CD4-positive, CD25-positive, alpha-beta regulatory T cell (primary cell): Measurements from ENCODE around the gene EZR. TPM values are rescaled to one million over a fixed set of nuclear protein-coding genes. Genes with fewer than 3 reads are reported as not detected.

ENCODE experiments used
- ATAC-seq, 2 donors: fragments of 150-1000 bp; cut with Tn5 transposase; one replicate each; pipeline ENCODE4 v1.10.0; 2021; ENCODE audit warnings: low read depth in 2 of 2, moderate number of reproducible peaks in 2 of 2, moderate library complexity in 1 of 2
- DNase-seq, 3 donors: peaks; one replicate each; pipeline versions ENCODE4 v3.0.0 to v3.0.0-alpha.2; 2012 to 2022; ENCODE audit warnings: mixed read lengths in 1 of 3
- H3K27ac ChIP-seq: one replicate; pipeline ENCODE4 v1.7.0; 2013; ENCODE audit warnings: mild to moderate bottlenecking, low read length; ENCODE audit not compliant: insufficient read depth, poor library complexity, severe bottlenecking
- H3K27me3 ChIP-seq: one replicate; pipeline ENCODE4 v1.7.0; 2013; ENCODE audit warnings: low read length; ENCODE audit not compliant: control insufficient read depth, insufficient read depth
- H3K36me3 ChIP-seq: one replicate; pipeline ENCODE4 v1.7.0; 2013; ENCODE audit warnings: mild to moderate bottlenecking, low read length, moderate library complexity; ENCODE audit not compliant: control insufficient read depth, insufficient read depth
- H3K4me1 ChIP-seq: 2 replicates; pipeline ENCODE4 v1.7.0; 2013; ENCODE audit warnings: mild to moderate bottlenecking, low read length; ENCODE audit not compliant: insufficient read depth, control insufficient read depth, poor library complexity, severe bottlenecking
- H3K4me3 ChIP-seq: one replicate; pipeline ENCODE4 v1.7.0; 2013; ENCODE audit warnings: low read depth, mild to moderate bottlenecking, low read length, moderate library complexity
- H3K9me3 ChIP-seq, 2 experiments: 1 replicate in 1 of 2; 2 replicates in 1 of 2; pipeline ENCODE4 v1.7.0; 2013; ENCODE audit warnings: low read length in 2 of 2, mild to moderate bottlenecking in 1 of 2, moderate library complexity in 1 of 2; ENCODE audit not compliant: control insufficient read depth in 2 of 2
- H3K27ac Mint-ChIP-seq, 3 donors: one replicate each; pipeline ENCODE4 v1.8.0; 2020 to 2022; ENCODE audit warnings: mild to moderate bottlenecking in 3 of 3, mixed read lengths in 3 of 3, moderate library complexity in 2 of 3
- H3K27me3 Mint-ChIP-seq: one replicate; pipeline ENCODE4 v1.8.0; 2022; ENCODE audit warnings: mild to moderate bottlenecking, mixed read lengths
- H3K36me3 Mint-ChIP-seq: one replicate; pipeline ENCODE4 v1.8.0; 2020; ENCODE audit warnings: mixed read lengths
- H3K4me1 Mint-ChIP-seq, 4 donors: one replicate each; pipeline ENCODE4 v1.8.0; 2020 to 2022; ENCODE audit warnings: mixed read lengths in 4 of 4, mild to moderate bottlenecking in 1 of 4
- H3K4me3 Mint-ChIP-seq, 4 donors: one replicate each; pipeline ENCODE4 v1.8.0; 2020 to 2022; ENCODE audit warnings: mild to moderate bottlenecking in 4 of 4, mixed read lengths in 4 of 4, moderate library complexity in 3 of 4
- H3K9me3 Mint-ChIP-seq, 7 donors: one replicate each; pipeline ENCODE4 v1.8.0; 2020 to 2022; ENCODE audit warnings: mixed read lengths in 7 of 7, mild to moderate bottlenecking in 3 of 7, moderate library complexity in 2 of 7
- polyA plus RNA-seq, 4 donors: library from polyadenylated mRNA; unstranded; fragments of 300-500 nt; fragmentation: Illumina TruSeq; gene quantifications; one replicate each; pipeline ENCODE4 v1.2.3, GENCODE V29; 2021
- total RNA-seq: library from RNA; stranded (reverse); gene quantifications from one replicate; pipeline ENCODE4 v1.2.3, GENCODE V29; 2022

EZR gene
- 559 TPM for total RNA-seq
- 100 to 1,000 TPM; 310 to 497 (median 365) TPM for polyA plus RNA-seq

DNA sequence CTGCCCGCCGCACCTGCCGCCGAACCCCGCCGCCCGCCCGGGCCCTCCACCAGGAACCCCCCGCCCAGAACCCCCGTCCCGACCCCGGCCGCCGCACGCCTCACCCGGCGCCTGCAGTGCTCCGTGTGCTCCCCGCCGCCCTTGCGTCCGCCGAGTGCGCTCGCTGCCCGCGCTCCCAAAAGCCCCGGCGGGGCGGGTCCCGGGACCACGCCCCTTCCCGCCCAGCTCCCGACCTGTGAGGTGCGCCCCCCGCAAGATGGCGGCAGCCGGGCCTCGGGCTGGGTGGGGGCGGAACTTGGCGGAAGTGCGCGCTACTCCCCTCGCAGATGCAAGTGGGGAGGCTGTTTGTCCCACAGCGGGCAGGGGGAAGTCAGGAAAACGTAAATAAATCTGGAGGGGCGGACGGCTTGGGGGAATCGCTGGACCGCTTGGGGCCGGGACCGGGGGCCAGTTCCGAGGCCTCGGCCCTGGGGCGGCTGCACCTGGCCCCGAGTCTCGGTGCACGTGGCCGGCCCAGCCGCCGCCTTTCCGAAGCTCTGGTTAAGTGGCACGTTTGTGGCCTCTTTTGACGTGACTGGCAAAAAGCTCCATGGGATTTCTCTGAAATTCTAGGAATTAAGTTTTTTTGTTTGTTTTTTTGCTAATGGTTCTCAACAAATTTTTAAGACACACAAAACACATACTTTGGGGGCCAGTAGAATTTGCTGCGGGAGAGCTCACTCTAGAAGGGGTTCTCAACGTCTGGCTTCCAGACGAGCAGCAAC, at the start of gene EZR:
EZR (minus strand) TSS at position 156 of the 764 bp plus-strand sequence. CDS start 1,275 bp downstream, outside the sequence.
- Histone ChIP-seq H3K4me3 (peak within 1 kb of the TSS; percentile 35), H3K4me1 (peaks cover 24% of the 10 kb centered on the region), H3K27me3 (no peaks in the 10 kb centered on the region), H3K36me3 (peaks cover 15% of the 10 kb centered on the region), H3K27ac (peak within 1 kb of the TSS; percentile 97), H3K9me3 (no peaks in the 10 kb centered on the region)
- Mint-ChIP-seq H3K27me3 (peaks cover 12% of the 10 kb centered on the region), H3K36me3 (peaks cover 21% of the 10 kb centered on the region), H3K4me1 (peaks cover 22 to 44% (median 32%) of the 10 kb centered on the region in 4 donors), H3K27ac (peak within 1 kb of the TSS; percentile 83 to 100 (median 93)), H3K9me3 (peaks cover 0 to 2% (median 0%) of the 10 kb centered on the region in 7 donors), H3K4me3 (peak within 1 kb of the TSS; percentile 86 to 99 (median 93))
- DNase-seq (peak; percentile 81 to 89 (median 83)), ATAC-seq (peak; percentile 56 to 58)

DNA sequence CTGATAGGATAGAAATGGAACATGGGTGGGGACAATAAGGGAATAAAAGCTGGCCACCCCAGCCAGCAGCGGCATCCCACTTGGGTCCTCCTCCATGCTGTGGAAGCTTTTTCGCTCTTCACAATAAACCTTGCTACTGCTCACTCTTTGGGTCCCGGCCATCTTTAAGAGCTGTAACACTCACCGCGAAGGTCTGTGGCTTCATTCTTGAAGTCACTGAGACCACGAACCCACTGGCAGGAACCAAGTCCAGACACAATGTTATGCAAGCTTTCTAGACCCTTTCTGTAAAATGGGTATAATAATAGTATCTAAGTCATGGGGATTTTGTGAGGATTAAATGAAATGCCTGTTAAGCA, 48.9 kb upstream of the EZR start:
- Histone ChIP-seq H3K27me3 (no peaks in the 10 kb centered on the region), H3K4me3 (no peak overlapping the region), H3K36me3 (no peaks in the 10 kb centered on the region), H3K4me1 (peaks cover 16% of the 10 kb centered on the region), H3K27ac (peak overlapping the region; percentile 100), H3K9me3 (no peaks in the 10 kb centered on the region)
- peak overlapping the region in 1 of 4 donors; percentile 48 for H3K4me3 Mint-ChIP-seq
- ATAC-seq, result no peak
- peaks cover 4% of the 10 kb centered on the region for H3K36me3 Mint-ChIP-seq
- H3K27me3 Mint-ChIP-seq, result peaks cover 4% of the 10 kb centered on the region
- peak overlapping the region; percentile 7 to 100 (median 100) for H3K27ac Mint-ChIP-seq
- peaks cover 0 to 30% (median 20%) of the 10 kb centered on the region in 4 donors for H3K4me1 Mint-ChIP-seq
- H3K9me3 Mint-ChIP-seq, result no peaks in the 10 kb centered on the region
- DNase-seq, result no peak

DNA sequence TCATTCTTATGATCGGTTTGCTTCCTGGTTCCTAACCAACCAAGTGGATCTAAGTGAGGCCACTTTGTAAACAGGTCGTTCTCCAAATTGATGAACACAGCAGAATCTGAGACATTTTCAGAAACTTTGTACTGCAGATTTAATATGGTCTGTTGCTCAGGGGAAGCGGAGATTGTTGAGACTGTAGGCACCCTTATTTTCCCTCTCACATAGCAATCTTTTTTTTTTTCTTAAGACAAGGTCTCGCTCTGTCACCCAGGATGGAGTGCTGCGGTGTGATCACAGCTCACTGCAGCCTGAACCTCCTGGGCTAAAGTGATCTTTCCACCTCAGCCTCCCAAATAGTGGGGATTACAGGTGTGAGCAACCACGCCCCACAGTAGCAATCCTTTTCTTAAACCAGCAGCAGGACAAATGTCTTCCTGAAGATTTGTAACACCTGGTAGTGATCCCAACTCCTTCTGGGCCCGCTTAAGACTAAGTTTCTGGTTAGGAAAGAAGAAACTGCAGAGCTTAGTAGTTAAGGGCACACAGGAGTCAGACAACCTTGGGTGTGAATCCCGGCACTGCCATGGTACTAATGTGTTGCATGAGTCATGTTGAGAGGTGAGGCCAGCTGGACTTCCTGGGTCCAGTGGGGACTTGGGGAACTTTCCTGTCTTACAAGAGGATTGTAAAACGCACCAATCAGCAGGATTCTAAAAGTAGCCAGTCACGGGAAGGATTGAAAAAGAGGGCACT, 48.4 kb upstream of the EZR start:
- H3K4me1 Mint-ChIP-seq, result peaks cover 0 to 30% (median 19%) of the 10 kb centered on the region in 4 donors
- DNase-seq (no peak), ATAC-seq (no peak)
- peaks cover 4% of the 10 kb centered on the region for H3K36me3 Mint-ChIP-seq
- H3K4me3 Mint-ChIP-seq, result peak overlapping the region in 1 of 4 donors; percentile 48
- no peaks in the 10 kb centered on the region for H3K9me3 Mint-ChIP-seq
- H3K27ac Mint-ChIP-seq, result peak overlapping the region; percentile 35 to 100 (median 100)
- Histone ChIP-seq H3K9me3 (no peaks in the 10 kb centered on the region), H3K4me1 (peaks cover 16% of the 10 kb centered on the region), H3K36me3 (no peaks in the 10 kb centered on the region), H3K27ac (no peak overlapping the region), H3K4me3 (no peak overlapping the region), H3K27me3 (no peaks in the 10 kb centered on the region)
- peaks cover 4% of the 10 kb centered on the region for H3K27me3 Mint-ChIP-seq

DNA sequence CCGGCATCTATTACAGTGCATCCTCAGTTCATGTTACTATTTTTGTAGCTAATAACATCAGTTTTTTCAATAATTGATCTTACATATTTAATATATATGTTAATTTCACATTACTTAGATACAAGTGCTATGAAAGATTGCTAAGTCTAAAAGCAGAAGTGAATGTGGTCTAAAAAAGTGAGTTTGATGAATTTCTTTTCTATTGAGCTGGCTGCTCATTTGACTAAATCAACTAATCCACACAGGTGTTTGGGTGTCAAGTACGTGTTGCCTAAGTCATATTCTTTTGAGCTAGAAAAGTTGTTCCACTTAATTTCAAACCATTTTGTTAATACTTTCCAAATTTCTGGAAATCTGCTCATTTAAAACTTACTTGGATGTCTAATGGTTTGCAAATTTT, 46.6 kb upstream of the EZR start:
- H3K36me3 ChIP-seq, result no peaks in the 10 kb centered on the region
- peaks cover 4% of the 10 kb centered on the region for H3K36me3 Mint-ChIP-seq
- DNase-seq (no peak), ATAC-seq (no peak)
- H3K27me3 Mint-ChIP-seq, result peaks cover 4% of the 10 kb centered on the region
- H3K4me1 ChIP-seq, result peaks cover 16% of the 10 kb centered on the region
- no peaks in the 10 kb centered on the region for H3K9me3 ChIP-seq
- no peak overlapping the region for H3K4me3 Mint-ChIP-seq
- no peak overlapping the region for H3K27ac ChIP-seq
- no peaks in the 10 kb centered on the region for H3K9me3 Mint-ChIP-seq
- H3K27ac Mint-ChIP-seq, result no peak overlapping the region
- H3K4me3 ChIP-seq, result no peak overlapping the region
- H3K27me3 ChIP-seq, result no peaks in the 10 kb centered on the region
- H3K4me1 Mint-ChIP-seq, result peaks cover 0 to 29% (median 17%) of the 10 kb centered on the region in 4 donors

DNA sequence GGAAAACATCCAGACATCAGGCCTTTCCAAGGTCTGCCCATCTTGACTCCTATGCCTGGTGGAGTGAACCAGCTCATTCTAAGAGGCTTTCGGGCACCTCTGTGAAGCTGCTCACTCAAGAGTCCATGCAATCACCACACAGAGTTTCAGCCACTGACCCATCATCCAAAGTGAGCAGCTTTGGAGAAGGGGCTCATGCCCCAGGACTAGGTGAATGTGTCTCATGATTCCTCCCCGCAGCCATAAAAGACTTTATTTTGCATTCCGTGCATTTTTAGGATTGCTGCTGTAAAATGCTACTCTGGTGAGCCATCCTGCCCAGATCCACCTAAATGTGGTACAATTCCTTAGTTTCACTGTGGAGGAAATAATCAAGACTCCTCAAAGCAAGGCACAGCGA, 44.5 kb upstream of the EZR start:
- Mint-ChIP-seq H3K27ac (peak overlapping the region in 1 of 3 donors; percentile 69), H3K27me3 (no peaks in the 10 kb centered on the region), H3K4me1 (peaks cover 0 to 11% (median 3%) of the 10 kb centered on the region in 4 donors), H3K36me3 (peaks cover 4% of the 10 kb centered on the region), H3K4me3 (no peak overlapping the region), H3K9me3 (no peaks in the 10 kb centered on the region)
- ATAC-seq, result no peak
- no peaks in the 10 kb centered on the region for H3K9me3 ChIP-seq
- no peaks in the 10 kb centered on the region for H3K27me3 ChIP-seq
- no peak overlapping the region for H3K27ac ChIP-seq
- no peak for DNase-seq
- peaks cover 3% of the 10 kb centered on the region for H3K4me1 ChIP-seq
- no peaks in the 10 kb centered on the region for H3K36me3 ChIP-seq
- no peak overlapping the region for H3K4me3 ChIP-seq

DNA sequence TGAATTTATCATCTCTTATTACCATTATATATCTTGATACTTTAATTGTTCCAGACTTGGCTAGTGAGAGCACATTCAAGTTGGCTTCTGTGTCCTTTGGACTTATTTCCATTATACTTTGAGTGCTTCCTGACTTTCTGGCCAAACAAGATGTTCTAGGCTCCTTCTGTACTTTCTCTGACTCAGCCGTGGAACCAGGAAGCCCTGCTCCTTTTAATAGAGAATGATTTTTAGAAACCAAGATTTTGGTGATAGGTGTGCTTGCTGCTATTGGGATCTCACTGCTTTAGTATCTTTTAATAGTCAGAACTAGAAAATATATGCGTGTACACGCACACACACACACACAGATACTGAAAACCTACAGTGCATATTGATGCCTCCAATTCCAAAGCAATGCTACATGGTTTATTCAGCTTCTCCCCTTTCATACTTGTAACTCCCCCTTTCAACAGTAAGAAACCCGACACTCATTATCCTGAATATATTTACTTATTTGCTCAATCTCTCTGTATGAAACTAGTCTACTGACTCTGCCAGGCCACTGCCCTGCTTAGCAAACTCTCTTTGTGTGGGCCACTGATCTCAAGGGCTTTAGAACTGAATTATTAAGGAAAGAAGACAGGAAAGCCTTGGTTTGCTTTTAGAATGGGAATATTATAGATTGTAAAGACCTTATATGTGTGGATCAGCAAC, 42.7 kb upstream of the EZR start:
- peak overlapping the region in 1 of 4 donors; percentile 30 for H3K4me3 Mint-ChIP-seq
- H3K4me1 Mint-ChIP-seq, result peaks cover 0 to 9% (median 2%) of the 10 kb centered on the region in 4 donors
- H3K27me3 Mint-ChIP-seq, result no peaks in the 10 kb centered on the region
- no peaks in the 10 kb centered on the region for H3K4me1 ChIP-seq
- no peak overlapping the region for H3K27ac ChIP-seq
- no peaks in the 10 kb centered on the region for H3K9me3 ChIP-seq
- no peaks in the 10 kb centered on the region for H3K9me3 Mint-ChIP-seq
- ATAC-seq (no peak), DNase-seq (no peak)
- H3K36me3 ChIP-seq, result no peaks in the 10 kb centered on the region
- no peaks in the 10 kb centered on the region for H3K27me3 ChIP-seq
- H3K4me3 ChIP-seq, result no peak overlapping the region
- H3K36me3 Mint-ChIP-seq, result peaks cover 4% of the 10 kb centered on the region
- H3K27ac Mint-ChIP-seq, result no peak overlapping the region

DNA sequence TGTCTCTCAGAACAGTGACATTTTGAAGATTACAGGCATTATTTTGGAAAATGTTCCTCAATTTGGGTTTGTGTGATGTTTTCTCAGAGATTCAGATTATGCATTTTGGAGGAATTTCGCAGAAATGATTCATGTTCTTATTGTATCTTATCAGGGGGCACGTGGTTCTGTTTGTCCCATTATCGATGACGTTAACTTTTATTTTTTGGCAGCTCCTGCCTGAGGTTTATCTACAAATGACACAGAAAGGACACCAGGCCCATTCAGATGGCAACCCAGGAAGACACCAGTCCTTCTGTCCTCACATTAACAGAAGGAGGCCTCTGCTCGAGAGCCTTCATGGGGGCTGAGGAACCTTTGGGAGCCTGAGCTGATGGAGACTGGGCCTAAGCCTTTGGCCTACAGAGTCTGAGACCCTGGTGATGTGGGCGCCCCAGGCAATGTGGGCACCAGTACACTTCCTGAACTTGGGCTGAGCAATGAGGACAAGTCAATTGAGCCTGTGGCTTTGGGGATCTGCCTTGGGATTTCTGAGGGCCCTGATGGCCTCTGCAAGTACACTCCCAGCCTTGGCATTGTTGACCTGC, 41.2 kb upstream of the EZR start:
- H3K27ac Mint-ChIP-seq, result peak overlapping the region in 1 of 3 donors; percentile 29
- no peak for ATAC-seq
- no peak overlapping the region for H3K27ac ChIP-seq
- peaks cover 0 to 9% (median 6%) of the 10 kb centered on the region in 4 donors for H3K4me1 Mint-ChIP-seq
- H3K36me3 ChIP-seq, result no peaks in the 10 kb centered on the region
- no peaks in the 10 kb centered on the region for H3K27me3 Mint-ChIP-seq
- peaks cover 4% of the 10 kb centered on the region for H3K36me3 Mint-ChIP-seq
- no peaks in the 10 kb centered on the region for H3K9me3 ChIP-seq
- no peaks in the 10 kb centered on the region for H3K27me3 ChIP-seq
- no peaks in the 10 kb centered on the region for H3K9me3 Mint-ChIP-seq
- H3K4me1 ChIP-seq, result peaks cover 10% of the 10 kb centered on the region
- no peak overlapping the region for H3K4me3 ChIP-seq
- DNase-seq, result no peak
- H3K4me3 Mint-ChIP-seq, result no peak overlapping the region
